SIG-M5 treated with dmso at 0.1 percent for 504 hours (cell line): ENCODE data around the gene ELL2.

ENCODE experiments used
- DNase-seq: peaks from one replicate; lab custom pipeline; 2025; ENCODE audit not compliant: unreplicated experiment; lab: John Stamatoyannopoulos, UW

ELL2 gene

DNA sequence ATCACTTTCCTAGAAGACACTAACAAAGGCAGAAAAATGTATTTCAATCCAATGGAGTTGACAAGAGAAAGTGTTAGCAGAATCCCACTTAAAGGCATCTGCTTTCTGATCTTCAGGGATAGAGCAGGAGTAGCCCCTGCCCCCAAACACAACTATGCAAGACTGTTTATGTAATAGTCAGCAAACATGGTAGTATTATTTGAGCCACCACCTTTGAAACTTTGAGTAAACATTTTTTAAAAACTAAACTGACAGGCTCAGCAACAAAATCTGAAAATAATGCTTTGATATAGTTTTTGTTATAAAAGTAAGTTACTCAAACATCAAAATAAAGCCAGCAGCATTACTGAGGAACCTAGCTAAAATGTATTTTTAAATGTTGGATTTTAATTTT, 4.8 kb downstream of the ELL2 start:
- no peak for DNase-seq

DNA sequence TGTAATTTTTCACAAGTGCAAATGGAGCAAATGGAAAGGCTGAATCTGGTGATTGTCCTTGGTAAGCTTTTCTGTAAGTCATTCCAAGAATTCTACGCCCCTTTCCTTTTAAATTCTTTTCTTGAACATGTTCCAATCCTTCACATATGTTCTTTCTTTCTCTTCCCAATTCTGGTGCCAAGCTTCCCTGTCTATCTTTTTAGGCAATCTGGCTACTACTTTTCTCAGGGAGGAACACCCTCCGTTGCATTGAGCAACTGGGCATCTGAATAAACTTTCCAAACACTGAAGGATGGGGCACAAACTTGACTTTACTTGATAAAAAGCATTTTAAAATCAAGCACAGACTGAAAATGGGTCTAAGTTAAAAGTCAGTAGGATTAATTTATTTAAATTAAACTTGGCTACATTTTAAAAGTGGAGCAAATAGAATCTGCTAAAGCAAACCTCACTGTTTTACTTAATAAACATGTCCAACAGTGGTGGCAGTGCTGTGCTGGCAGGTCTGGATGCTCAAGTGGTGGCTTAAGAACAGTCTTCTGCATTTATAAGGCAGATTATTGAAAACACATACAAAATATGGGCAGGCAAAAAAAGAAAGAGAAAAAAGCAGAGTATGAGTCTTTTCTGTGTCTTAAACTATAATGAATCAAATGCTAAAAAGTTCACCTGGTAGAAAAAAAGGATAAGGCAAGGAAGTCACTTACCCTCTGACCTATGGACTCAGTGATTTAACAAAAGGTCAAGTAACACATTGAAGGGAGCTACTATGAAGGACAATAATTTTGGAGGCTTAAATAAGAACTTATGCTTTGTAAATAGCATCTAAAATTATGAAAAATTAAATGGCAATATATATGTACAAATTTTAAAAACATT, 5.4 kb downstream of the ELL2 start:
- DNase-seq, result no peak

DNA sequence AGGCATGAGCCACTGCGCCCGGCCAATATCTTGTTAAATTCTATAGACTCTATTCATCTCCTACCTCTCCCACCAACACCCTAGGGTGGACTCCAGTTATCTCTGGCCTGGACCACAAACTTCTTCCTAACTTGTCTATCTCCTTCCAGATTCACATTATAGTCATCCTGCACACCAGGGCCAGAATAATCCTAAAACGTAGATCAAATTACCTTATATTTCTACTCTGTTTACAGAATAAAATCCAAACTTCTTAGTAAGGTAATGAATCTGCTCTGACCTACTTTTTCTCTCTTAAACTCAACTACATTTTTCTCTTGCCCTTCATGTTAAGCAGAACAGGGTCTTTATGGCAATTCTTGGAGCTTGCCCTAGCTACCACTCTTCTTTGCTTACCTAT, 6.9 kb downstream of the ELL2 start:
- no peak for DNase-seq

DNA sequence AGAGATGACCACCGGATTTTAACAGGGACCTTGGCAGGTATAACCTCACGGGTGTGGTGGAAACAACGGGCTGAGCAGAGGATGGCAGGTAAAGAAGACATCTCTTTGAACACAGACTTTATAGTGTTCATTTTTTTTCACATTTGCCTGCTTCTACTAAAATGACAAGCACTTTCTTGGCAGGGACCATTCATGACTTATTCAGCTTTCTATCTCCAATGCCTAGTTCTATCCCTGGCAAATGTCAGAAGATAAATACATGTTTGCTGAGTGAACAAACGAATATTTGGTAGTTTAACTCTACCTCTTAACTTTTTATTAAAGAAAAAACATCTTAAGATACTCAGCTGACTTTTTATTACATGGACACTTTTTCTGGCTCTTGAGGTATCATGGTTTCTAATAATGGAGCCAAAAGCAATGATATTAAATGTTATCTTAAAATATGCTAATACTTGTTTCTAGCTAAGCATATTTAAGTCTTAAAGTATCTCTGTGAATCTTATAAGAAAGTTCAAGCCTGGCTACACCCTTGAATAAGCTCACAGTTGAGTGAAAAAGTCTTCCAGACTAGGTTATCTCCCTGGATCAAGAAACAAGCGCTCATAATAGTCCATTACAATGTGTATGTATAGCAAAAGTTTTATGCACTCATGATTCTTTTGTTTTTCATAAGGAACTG, 8.5 kb downstream of the ELL2 start:
- DNase-seq, result no peak

DNA sequence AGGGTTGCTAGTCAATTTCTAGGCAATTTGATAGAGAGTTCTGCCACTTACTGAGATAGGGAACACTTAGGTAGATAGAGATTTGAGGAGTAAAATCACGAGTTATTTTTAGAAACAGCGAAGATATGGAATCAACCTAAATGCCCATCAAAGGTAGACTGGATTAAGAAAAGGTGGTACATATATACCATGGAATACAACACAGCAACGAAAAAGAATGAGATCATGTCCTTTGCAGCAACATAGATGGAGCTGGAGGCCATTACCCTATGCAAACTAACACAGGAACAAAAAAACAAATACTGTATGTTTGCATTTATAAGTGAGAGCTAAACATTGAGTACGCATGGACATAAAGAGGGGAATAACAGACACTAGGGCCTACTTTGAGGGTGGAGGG, 9.7 kb downstream of the ELL2 start:
- DNase-seq, result no peak

DNA sequence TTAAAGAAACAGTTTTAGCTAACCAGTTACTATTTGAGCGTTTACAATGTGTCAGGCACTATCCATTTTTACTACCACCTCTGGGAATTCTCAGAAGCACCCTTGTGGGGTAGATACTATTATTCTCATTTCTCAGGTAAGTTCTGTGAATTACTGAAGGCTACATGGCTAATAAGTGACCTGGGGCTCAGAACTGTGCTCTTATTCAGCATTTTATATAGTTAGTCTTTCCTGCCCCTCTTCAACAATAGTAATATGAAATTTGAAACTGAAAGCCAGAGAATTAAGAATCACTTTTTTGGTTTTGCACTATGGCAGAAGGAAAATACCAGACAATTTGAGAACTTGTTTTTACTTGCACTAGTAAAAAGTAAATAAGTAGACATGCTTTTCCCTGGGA, 11.8 kb downstream of the ELL2 start:
- no peak for DNase-seq

DNA sequence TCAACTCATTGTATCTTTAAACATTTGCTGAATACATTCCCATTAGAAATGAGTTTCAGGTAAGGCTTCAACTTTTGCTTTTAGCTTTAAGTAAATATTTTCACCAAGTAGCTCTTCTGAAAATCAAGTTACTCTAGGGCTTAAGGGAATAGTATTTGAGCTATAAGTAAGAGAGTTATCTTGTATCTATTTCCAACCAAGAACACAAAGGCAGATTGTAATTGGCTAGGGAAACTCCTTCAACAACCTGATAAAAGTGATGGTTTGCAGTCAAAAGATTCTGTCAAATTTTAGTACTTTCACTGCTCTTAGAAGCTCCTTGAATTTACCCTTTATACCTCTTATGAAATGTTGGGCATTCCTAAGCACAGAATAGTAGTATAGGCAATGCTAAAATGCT, 13.0 kb downstream of the ELL2 start:
- DNase-seq, result no peak

DNA sequence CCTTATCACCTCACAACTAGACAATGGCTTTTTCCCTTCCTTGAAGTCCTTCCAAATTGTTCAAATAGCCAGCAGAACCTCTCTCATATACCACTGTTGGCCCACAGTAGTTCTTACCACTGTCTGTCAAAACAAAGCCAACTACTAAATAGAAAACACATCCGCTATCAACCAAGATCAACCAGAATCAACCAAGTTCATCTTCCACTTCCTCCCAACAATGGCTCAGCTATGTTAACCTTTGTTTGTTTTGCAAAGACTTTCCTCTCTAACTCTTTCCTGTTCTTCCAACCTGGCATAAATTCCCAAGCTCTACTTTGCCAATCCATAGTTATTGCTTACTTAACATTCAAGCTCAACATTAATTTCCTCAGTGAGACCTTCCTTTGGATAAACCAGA, 15.2 kb downstream of the ELL2 start:
- DNase-seq, result no peak

DNA sequence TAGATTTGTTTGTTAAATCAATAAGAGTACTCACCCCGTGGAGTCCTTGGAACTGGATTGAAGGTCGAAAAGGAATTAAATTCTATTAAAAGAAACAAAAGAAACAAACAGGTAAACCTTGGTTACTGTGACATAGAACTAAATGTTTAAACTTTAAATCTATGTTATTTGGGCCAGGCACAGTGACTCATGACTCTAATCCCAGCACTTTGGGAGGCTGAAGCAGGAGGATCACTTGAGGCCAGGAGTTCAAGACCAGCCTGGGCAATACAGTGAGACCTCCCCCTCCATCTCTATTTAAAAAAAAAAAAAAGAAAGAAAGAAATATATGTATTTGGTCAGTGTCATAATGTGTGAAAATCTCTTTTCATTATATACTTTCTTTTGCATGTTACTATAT, 18.7 kb downstream of the ELL2 start:
- DNase-seq, result no peak

DNA sequence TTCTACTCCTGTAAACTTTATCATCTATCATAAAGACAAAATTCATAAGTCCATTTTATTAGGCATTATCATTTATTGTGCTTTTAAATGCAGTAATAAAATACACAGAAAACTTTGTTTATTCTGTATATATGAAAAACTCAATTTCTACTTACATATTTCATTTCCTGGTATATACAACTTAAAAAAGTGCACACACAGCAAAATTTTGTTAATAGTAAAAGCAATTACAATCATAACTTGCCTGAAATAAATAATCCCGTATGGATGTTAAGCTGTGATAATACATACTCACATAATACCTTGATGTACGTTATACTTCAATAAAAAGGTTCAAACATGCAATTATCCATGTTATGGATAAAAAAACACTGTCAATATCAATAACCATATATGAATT, 19.2 kb downstream of the ELL2 start:
- DNase-seq, result no peak

DNA sequence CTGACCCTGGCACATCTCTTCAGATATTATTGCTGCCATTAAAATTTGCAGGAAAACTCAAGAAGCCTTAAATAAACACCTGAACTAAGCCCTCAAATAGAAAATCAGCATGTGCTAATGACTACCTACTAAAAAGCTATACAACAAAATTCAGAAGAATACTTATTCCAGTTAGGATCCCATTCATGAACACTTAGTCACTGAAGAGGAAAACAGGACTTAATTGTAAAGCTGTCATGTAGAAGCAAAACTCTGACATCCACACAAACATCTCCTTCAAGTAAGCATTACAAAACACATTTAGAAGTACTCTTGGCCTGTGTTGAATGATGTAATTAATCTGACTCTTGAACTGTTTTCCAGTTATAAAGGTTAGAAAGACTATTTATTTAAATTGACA, 19.9 kb downstream of the ELL2 start:
- DNase-seq, result no peak

DNA sequence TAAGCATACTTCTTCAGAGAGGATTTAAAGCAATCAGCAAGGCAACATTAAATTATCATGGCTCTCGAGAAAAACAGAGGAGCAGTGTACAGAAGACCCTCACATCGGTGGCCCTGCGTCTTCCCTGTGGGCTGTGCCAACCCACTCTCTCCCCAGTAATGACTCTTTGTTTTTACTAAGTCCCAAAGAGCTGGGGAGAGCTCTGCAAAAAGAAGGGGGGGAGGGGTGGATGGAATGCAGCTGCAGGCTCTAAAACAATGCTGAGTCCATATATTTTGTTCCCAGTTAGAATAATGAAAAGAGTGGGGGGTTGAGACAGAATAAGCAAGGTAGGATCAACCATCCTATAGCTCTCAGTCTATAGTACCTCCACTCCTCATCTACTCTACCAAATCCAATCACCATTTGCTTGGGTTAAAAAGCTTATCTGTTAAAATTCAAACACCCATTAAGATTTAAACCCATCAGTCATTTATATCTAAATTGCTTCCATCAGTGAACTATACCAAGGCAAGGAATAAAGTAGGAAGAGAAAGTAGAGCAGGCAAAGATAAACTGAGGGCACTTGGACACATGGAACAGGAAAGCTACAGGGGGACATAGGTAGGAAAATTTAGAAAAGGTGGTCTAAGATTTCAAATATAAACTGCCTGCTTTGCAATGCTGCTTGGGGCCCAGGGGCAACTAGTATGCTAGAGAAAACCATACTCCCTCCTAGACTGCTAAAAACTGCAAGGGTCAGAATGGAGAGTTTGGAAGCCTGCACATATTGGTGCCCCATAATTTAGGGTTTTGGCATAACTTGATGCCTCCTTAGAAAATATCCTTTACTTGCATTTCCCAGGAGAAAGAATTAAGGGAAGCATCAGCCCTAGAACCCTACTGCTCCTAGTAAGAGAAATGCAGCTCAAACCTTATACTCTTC, 20.6 kb downstream of the ELL2 start:
- no peak for DNase-seq

DNA sequence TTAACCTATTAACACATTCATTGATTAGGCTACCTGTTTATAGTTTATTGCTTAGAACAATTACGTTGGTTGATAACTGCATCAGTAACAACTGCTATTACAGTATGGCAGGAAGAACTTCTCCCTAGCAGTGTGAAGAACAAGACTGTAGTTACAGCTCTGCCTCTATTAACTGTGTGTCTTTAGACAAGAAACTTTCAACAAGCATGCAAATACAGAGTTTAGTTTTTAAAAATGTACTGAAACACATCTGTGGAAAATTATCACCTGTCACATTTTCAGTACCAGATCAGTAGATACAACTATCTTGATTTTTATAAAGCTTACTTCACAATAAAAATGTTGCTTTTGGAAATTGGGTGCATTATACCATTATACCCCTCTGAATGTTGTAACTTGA, 22.2 kb downstream of the ELL2 start:
- no peak for DNase-seq

DNA sequence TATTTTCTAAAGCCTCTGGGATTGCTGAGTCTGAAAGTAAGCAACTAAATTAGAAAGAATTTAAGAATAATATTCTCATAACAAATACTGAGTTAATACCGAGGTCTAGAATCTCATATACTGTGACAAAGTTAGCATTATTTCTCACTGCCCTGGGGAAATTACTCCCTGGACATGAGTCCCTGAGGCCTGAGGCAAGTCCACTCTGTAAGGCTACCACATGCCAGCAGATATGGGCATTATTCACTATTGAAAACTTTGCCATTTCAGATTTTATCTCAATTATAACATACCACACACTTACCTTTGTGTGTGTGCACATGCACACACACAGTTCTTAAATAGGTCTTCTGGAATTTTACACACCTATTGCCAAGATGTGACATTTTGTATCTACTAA, 22.9 kb downstream of the ELL2 start:
- DNase-seq, result no peak

DNA sequence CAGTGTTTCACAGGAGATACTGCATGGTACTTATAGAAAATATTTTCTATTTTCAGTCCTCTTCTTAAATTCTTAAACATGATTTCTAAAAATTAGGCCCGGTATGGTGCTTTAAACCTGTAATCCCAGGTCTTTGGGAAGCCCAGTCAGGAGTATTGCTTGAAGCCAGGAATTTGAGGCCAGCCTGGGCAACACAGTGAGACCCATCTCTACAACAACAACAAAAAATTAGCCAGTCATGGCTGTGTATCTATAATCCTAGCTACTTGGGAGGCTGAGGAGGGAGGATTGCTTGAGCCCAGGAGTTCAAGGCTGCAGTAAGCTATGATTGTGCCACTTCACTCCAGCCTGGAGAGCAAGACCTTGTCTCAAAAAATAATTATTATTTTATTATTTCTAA, 23.3 kb downstream of the ELL2 start:
- DNase-seq, result no peak

DNA sequence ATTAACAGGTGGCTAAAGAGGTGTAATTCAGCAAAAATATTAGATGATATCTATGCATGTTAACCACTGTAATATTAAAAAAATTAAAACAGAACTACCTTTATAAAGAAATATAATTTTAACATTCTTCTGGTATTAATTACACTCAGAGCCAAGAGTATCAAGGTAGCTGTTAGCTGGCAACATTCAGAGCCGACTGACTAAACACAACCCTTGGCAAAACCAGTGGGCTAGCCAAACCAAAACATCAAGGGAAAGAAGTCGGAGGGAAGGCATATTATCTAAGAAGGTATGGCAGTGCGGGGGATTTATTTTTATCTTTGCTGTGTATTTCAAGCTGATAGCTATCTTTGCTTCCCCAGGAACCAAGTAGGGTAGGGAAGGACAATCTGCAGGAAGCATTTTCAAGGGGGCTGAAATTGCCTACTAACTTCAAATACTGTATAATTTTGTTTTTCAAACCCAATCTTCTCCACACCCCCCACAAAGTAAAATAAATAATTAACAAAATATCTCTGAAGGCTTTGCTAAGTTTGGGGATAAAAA, 24.0 kb downstream of the ELL2 start:
- DNase-seq, result no peak

DNA sequence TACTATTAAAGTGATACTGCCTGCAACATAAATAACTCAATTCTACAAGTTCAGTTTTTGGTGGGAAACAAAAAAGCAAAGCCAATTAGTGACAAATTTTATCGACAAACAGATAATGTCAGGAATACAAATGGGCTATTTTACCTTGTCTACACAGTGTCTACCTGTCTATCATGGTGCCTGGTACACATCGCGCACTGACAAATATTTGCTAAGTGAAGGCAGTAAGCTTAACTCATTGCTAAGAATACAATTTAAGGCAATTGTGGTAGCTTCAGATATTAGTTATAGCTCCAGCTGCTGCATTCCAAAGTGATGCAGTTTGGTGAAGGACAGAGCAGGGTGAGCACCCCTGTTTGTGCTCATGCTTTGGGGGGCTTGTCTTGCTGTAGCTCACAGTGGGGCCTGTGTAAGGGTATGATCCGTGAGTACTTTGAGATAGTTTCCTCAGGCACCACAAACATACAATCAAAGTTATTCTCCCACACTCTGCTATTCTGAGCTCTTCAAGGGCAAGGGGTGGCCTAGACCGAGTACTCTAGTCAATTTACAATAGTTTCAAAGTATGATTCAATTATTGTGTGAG, 24.7 kb downstream of the ELL2 start:
- DNase-seq, result no peak

DNA sequence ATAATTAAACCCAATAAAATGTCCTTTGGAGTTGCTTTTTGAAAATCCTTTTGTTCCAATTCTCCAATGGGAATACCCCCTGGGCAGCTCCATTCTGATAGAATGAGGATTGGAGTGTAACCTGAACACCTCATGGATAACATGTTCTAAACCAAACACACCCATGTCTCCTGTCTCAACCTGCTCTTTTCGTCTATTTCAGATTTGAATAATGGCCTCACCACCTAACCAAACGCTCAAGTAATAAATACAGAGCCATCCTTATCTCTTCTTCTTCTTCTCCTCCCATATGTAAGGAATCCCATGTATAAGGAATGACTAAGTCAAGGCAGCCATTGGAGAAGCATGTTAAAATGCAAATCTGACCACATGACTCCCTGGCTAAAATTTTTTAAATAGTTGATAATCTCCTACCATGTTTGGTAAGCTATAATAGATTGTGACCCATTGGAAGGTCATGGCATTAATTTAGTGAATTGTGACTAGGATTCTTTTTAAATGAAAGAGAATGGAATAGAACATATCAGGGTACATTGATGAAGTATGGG, 26.0 kb downstream of the ELL2 start:
- DNase-seq, result no peak

DNA sequence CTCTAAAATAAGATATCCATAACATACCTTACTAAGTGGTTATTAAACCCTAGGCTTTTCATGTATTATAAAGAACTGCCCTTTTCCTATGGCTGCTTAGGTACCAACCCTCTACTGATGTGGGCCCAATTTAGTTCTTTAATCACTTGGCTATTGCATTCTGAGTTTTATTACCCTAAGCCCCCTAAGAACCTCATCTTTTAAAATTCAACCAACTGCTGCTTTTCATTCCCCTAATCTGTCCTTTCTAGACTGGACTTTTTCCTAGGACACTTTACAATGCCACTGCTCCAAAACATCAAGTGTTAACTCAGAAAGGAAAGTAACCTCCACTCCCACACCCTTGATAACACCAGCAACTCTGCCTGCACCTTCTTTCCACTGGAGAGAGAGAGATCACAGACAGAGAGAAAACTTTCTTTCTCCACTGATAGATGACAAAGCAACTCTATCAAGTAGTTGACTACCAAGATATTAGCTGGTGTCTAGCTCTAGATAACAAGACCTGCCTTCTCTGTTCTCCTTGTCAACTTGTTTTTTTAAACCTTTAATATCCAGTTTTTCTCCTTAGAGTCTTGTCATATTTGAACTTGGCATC, 27.3 kb downstream of the ELL2 start:
- no peak for DNase-seq

DNA sequence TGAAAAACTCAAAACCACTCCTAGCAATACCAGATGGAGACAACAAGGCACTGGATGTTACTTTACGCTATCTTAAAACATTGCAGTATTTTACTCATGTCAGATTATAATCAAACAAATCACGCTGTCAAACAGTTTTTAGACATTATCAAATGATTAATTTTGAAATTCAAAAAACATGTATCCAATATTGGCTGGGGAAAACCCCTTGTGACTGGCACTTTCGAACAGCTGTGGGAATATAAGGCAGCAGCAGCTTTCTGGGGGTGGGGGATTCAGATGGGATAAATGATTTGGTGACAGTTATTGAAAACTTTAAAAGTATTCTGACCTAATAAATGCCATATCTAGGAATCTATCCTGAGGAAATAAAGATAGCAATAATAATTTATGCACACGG, 28.7 kb downstream of the ELL2 start:
- DNase-seq, result no peak
